Panc1 (cell line): ENCODE results near the gene KCNE2. TPM values are rescaled to one million over a fixed set of nuclear protein-coding genes. Genes with fewer than 3 reads are reported as not detected.

Experiments used
- ATAC-seq: fragments of 200-7000 bp; cut with Tn5 transposase; 2 replicates; pipeline ENCODE4 v1.9.1; 2020; ENCODE audit warnings: mild to moderate bottlenecking, moderate library complexity
- BruUV-seq: library from RNA; stranded (reverse); fragments of 400-500 nt; replicated peaks from 2 replicates; lab custom pipeline; 2021; lab: Mats Ljungman, UMichigan
- CTCF ChIA-PET: fragments of 300-600 bp; sonication (Branson Sonifier 250); formaldehyde crosslinking; loops from one replicate; lab custom pipeline; 2022; ENCODE audit warnings: antibody characterized with exemption; lab: Charles Lee
- POLR2A ChIA-PET: fragments of 300-600 bp; sonication (Branson Sonifier 250); formaldehyde crosslinking; loops from one replicate; lab custom pipeline; 2022; ENCODE audit warnings: antibody characterized with exemption; lab: Charles Lee
- DNase-seq: peaks from one replicate; pipeline ENCODE4 v3.0.0-alpha.2; 2010; ENCODE audit warnings: low read depth, low spot score
- H3K27ac ChIP-seq: 2 replicates; pipeline ENCODE4 v1.5.1; 2011; ENCODE audit warnings: mild to moderate bottlenecking, low read length, inconsistent platforms
- H3K27me3 ChIP-seq: fragments of 200-500 bp; sonication (Bioruptor generic); 2 replicates; pipeline ENCODE4 v1.6.0; 2014; ENCODE audit warnings: low read length, inconsistent platforms; ENCODE audit not compliant: control insufficient read depth, insufficient read depth
- H3K36me3 ChIP-seq: fragments of 200-500 bp; sonication (Bioruptor generic); 2 replicates; pipeline ENCODE4 v1.5.1; 2014; ENCODE audit warnings: inconsistent platforms, mild to moderate bottlenecking, low read length, moderate library complexity; ENCODE audit not compliant: control insufficient read depth, insufficient read depth
- H3K4me1 ChIP-seq: 2 replicates; pipeline ENCODE4 v1.5.1; 2011; ENCODE audit warnings: inconsistent platforms, mild to moderate bottlenecking, low read length, moderate library complexity; ENCODE audit not compliant: control insufficient read depth, insufficient read depth
- H3K4me3 ChIP-seq, 2 experiments: 2 replicates each; pipeline ENCODE4 v1.5.1; 2011 to 2012; ENCODE audit warnings: low read depth in 2 of 2, low read length in 2 of 2, mild to moderate bottlenecking in 2 of 2, inconsistent platforms in 1 of 2, moderate library complexity in 1 of 2
- H3K9me3 ChIP-seq: fragments of 200-500 bp; sonication (Bioruptor generic); 2 replicates; pipeline ENCODE4 v1.5.1; 2014; ENCODE audit warnings: low read depth, mild to moderate bottlenecking, inconsistent platforms, low read length, moderate library complexity; ENCODE audit not compliant: control insufficient read depth, insufficient read depth
- CTCF ChIP-seq: fragments of 450-650 bp; IDR thresholded peaks from 2 replicates; pipeline ENCODE4 v1.5.1; 2017; ENCODE audit warnings: mild to moderate bottlenecking
- POLR2AphosphoS5 ChIP-seq: IDR thresholded peaks from 2 replicates; pipeline ENCODE4 v1.6.1; 2012; ENCODE audit warnings: mild to moderate bottlenecking, low read depth, low read length, moderate library complexity
- REST ChIP-seq, 2 experiments: IDR thresholded peaks; 2 replicates each; pipeline ENCODE4 v1.6.1; 2011 to 2012; ENCODE audit warnings: low read depth in 2 of 2, control low read depth in 1 of 2, low read length in 1 of 2, mild to moderate bottlenecking in 1 of 2, moderate library complexity in 1 of 2; ENCODE audit not compliant: insufficient read depth in 1 of 2
- SIN3A ChIP-seq: IDR thresholded peaks from 2 replicates; pipeline ENCODE4 v1.6.1; 2012; ENCODE audit warnings: low read depth, mild to moderate bottlenecking, low read length, moderate library complexity, borderline replicate concordance; ENCODE audit not compliant: insufficient read depth
- TCF7L2 ChIP-seq: IDR thresholded peaks from 2 replicates; pipeline ENCODE4 v1.6.1; 2011; ENCODE audit warnings: mild to moderate bottlenecking, low read depth, low read length, inconsistent platforms
- in situ Hi-C: cut with HindIII; loops from 2 replicates; pipeline ENCODE4 v1.10.0; 2016; ENCODE audit warnings: low sequenced_read_pairs, low pct_unique_long_range_greater_than_20kb
- intact Hi-C: fragments of 100-400 bp; cut with micrococcal nuclease; formaldehyde crosslinking; loops from one replicate; pipeline ENCODE4 v1.10.0; 2022; ENCODE audit not compliant: unreplicated experiment
- total RNA-seq: library from RNA; stranded (reverse); gene quantifications from one replicate; pipeline ENCODE4 v1.2.1, GENCODE V29; 2021; ENCODE audit not compliant: unreplicated experiment

KCNE2 gene
- total RNA-seq, 1 experiment from 2014 or later = not detected

- Histone ChIP-seq H3K9me3 (no peaks in the 10 kb centered on the region), H3K4me3 (no peak overlapping the region), H3K27ac (no peak overlapping the region), H3K27me3 (no peaks in the 10 kb centered on the region), H3K4me1 (0 out of 2 replicates have a peak, but pooled peaks cover 3% of the 10 kb centered on the region), H3K36me3 (no peaks in the 10 kb centered on the region)
- no peak for DNase-seq
- ChIA-PET CTCF (no interaction called here), POLR2A (no interaction called here)
- no peak for TF ChIP-seq TCF7L2
- TF ChIP-seq SIN3A = no peak
- TF ChIP-seq POLR2AphosphoS5 = no peak
- no peak for TF ChIP-seq CTCF
- TF ChIP-seq REST (IDR thresholded peaks at IDR 0.05; ENCODE audit: insufficient read depth in 1 of 2, low read depth in 2 of 2, low read length in 1 of 2) = no peak
- in situ Hi-C loops (no loop called here), intact Hi-C loops (no loop called here)
- ATAC-seq = no peak
- BruUV-seq = no TSS peak
Measured at GRCh38 chr21:34364921-34365320, 1.1 kb downstream of the KCNE2 start.

GRCh38 chr21:34365809-34366208 is 2.0 kb downstream of the KCNE2 start:
- no peak for ATAC-seq
- H3K4me1 ChIP-seq = 0 out of 2 replicates have a peak, but pooled peaks cover 3% of the 10 kb centered on the region
- TF ChIP-seq CTCF = no peak
- no peak for TF ChIP-seq POLR2AphosphoS5
- TF ChIP-seq TCF7L2 = no peak
- TF ChIP-seq SIN3A = no peak
- no peak for TF ChIP-seq REST (IDR thresholded peaks at IDR 0.05; ENCODE audit: insufficient read depth in 1 of 2, low read depth in 2 of 2, low read length in 1 of 2)
- no peak overlapping the region for H3K4me3 ChIP-seq
- CTCF ChIA-PET = interaction anchor here (0.7 kb wide), 1 partner anchor 291 kb away, joined by 3 read pairs; no protein-coding TSS in a partner anchor
- H3K9me3 ChIP-seq = no peaks in the 10 kb centered on the region
- intact Hi-C loops (no loop called here), in situ Hi-C loops (no loop called here)
- H3K27me3 ChIP-seq = no peaks in the 10 kb centered on the region
- POLR2A ChIA-PET = no interaction called here
- no peaks in the 10 kb centered on the region for H3K36me3 ChIP-seq
- no peak overlapping the region for H3K27ac ChIP-seq
- no peak for DNase-seq
- no TSS peak for BruUV-seq
